IMR-90 (cell line): ENCODE data around the gene COX10. TPM values are rescaled to one million over a fixed set of nuclear protein-coding genes. Genes with fewer than 3 reads are reported as not detected.
"Not testable (repeated sequence)": the region's sequence is repeated elsewhere in the genome, so short reads cannot be mapped to it uniquely, and the experiment has no call there.

Source experiments
- ATAC-seq: fragments of 200-7000 bp; cut with Tn5 transposase; 2 replicates; pipeline ENCODE4 v1.9.1; 2020; ENCODE audit warnings: low read depth, mild to moderate bottlenecking, moderate library complexity
- BruUV-seq: library from RNA; stranded (reverse); fragments of 400-500 nt; replicated peaks from 2 replicates; lab custom pipeline; 2021; lab: Mats Ljungman, UMichigan
- CTCF ChIA-PET: fragments of 300-600 bp; formaldehyde crosslinking; extraction: SDS; loops from one replicate; lab custom pipeline; 2021; ENCODE audit warnings: antibody characterized with exemption; lab: Yijun Ruan, JAX
- POLR2A ChIA-PET: fragments of 300-600 bp; sonication (Branson Sonifier 250); formaldehyde crosslinking; loops from one replicate; lab custom pipeline; 2022; ENCODE audit warnings: antibody characterized with exemption; ENCODE audit not compliant: unreplicated experiment; lab: Charles Lee
- DNase-seq: peaks from one replicate; pipeline ENCODE4 v3.0.0; 2013
- H2AFZ ChIP-seq: replicated peaks from 2 replicates; pipeline ENCODE3; 2013; ENCODE audit warnings: low read length, mild to moderate bottlenecking; ENCODE audit not compliant: poor library complexity
- H2AK5ac ChIP-seq: 2 replicates; pipeline ENCODE4 v1.6.1; 2013; ENCODE audit warnings: low read depth, low read length, inconsistent platforms
- H2AK9ac ChIP-seq: replicated peaks from 2 replicates; pipeline ENCODE3; 2013; ENCODE audit warnings: mild to moderate bottlenecking, low read depth, low read length, moderate library complexity; ENCODE audit not compliant: poor library complexity
- H2BK120ac ChIP-seq: 2 replicates; pipeline ENCODE4 v1.6.1; 2013; ENCODE audit warnings: low read depth, low read length, inconsistent platforms
- H2BK15ac ChIP-seq: 3 replicates; pipeline ENCODE4 v1.6.1; 2013; ENCODE audit warnings: low read depth, low read length, inconsistent platforms
- H2BK20ac ChIP-seq: 2 replicates; pipeline ENCODE4 v1.6.1; 2013; ENCODE audit warnings: low read depth, mild to moderate bottlenecking, inconsistent platforms, low read length, moderate library complexity
- H2BK5ac ChIP-seq: 2 replicates; pipeline ENCODE4 v1.6.1; 2013; ENCODE audit warnings: mild to moderate bottlenecking, low read depth, low read length, inconsistent platforms; ENCODE audit not compliant: poor library complexity, severe bottlenecking
- H3K14ac ChIP-seq: replicated peaks from 2 replicates; pipeline ENCODE4 v1.6.1; 2013; ENCODE audit warnings: low read depth, low read length, inconsistent platforms
- H3K18ac ChIP-seq: 2 replicates; pipeline ENCODE4 v1.6.1; 2013; ENCODE audit warnings: low read depth, low read length, control low read depth
- H3K23ac ChIP-seq: 2 replicates; pipeline ENCODE4 v1.6.1; 2013; ENCODE audit warnings: low read depth, low read length, inconsistent platforms
- H3K27ac ChIP-seq: 2 replicates; pipeline ENCODE4 v1.5.1; 2013; ENCODE audit warnings: mild to moderate bottlenecking, control low read depth, low read length; ENCODE audit not compliant: insufficient read depth
- H3K27me3 ChIP-seq: 2 replicates; pipeline ENCODE4 v1.6.1; 2013; ENCODE audit warnings: low read length; ENCODE audit not compliant: control insufficient read depth, insufficient read depth
- H3K36me3 ChIP-seq: 2 replicates; pipeline ENCODE4 v1.6.1; 2013; ENCODE audit warnings: low read length, mixed read lengths; ENCODE audit not compliant: control insufficient read depth, insufficient read depth
- H3K4ac ChIP-seq: 2 replicates; pipeline ENCODE4 v1.6.1; 2013; ENCODE audit warnings: low read depth, low read length, inconsistent platforms
- H3K4me1 ChIP-seq: 2 replicates; pipeline ENCODE4 v1.6.1; 2013; ENCODE audit warnings: low read length, mixed read lengths; ENCODE audit not compliant: control insufficient read depth, insufficient read depth
- H3K4me2 ChIP-seq: 2 replicates; pipeline ENCODE4 v1.6.1; 2013; ENCODE audit warnings: low read depth, mild to moderate bottlenecking, control low read depth, low read length, moderate library complexity
- H3K4me3 ChIP-seq: 2 replicates; pipeline ENCODE4 v1.5.1; 2013; ENCODE audit warnings: low read depth, mild to moderate bottlenecking, control low read depth, low read length, moderate library complexity; ENCODE audit not compliant: insufficient read depth
- H3K56ac ChIP-seq: 2 replicates; pipeline ENCODE4 v1.6.1; 2013; ENCODE audit warnings: low read length, inconsistent platforms; ENCODE audit not compliant: insufficient read depth; ENCODE audit errors: extremely low read depth
- H3K79me1 ChIP-seq, 2 experiments: 2 replicates each; pipeline ENCODE4 v1.6.1; 2013; ENCODE audit warnings: low read length in 2 of 2, inconsistent platforms in 1 of 2, low read depth in 1 of 2
- H3K9ac ChIP-seq: 2 replicates; pipeline ENCODE4 v1.6.1; 2013; ENCODE audit warnings: low read depth, low read length, control low read depth
- H3K9me1 ChIP-seq: 2 replicates; pipeline ENCODE4 v1.6.1; 2013; ENCODE audit warnings: low read length, inconsistent platforms; ENCODE audit not compliant: insufficient read depth
- H3K9me3 ChIP-seq: 2 replicates; pipeline ENCODE4 v1.6.1; 2013; ENCODE audit warnings: low read length; ENCODE audit not compliant: control insufficient read depth, insufficient read depth
- H4K20me1 ChIP-seq: 2 replicates; pipeline ENCODE4 v1.6.1; 2013; ENCODE audit warnings: low read length, inconsistent platforms; ENCODE audit not compliant: insufficient read depth
- H4K5ac ChIP-seq: 2 replicates; pipeline ENCODE4 v1.6.1; 2013; ENCODE audit warnings: mild to moderate bottlenecking, low read depth, low read length, control low read depth
- H4K8ac ChIP-seq, 2 experiments: 2 replicates each; pipeline ENCODE4 v1.6.1; 2013; ENCODE audit warnings: low read depth in 2 of 2, low read length in 2 of 2, control low read depth in 1 of 2, inconsistent platforms in 1 of 2
- H4K91ac ChIP-seq: 2 replicates; pipeline ENCODE4 v1.6.1; 2013; ENCODE audit warnings: low read depth, low read length, inconsistent platforms; ENCODE audit not compliant: insufficient read depth
- WGBS, 2 experiments: methylation state at CpG; one replicate each; pipeline versions ENCODE4 v1.1.5 to v1.1.7; 2013; ENCODE audit warnings: missing lambda C conversion rate in 2 of 2; ENCODE audit not compliant: insufficient read length in 1 of 2; ENCODE audit errors: extremely low coverage in 2 of 2; 5-methylcytosine and 5-hydroxymethylcytosine counted together
- dilution Hi-C: fragments of 300-500 bp; cut with HindIII; formaldehyde crosslinking; loops from one replicate; pipeline ENCODE4 v1.14.3; 2018; ENCODE audit warnings: low sequenced_read_pairs; ENCODE audit not compliant: unreplicated experiment
- in situ Hi-C: fragments of 300-500 bp; cut with MboI; formaldehyde crosslinking; loops from 3 replicates; pipeline ENCODE4 v1.14.3; 2019; ENCODE audit warnings: low sequenced_read_pairs, inconsistent platforms, mixed read lengths
- intact Hi-C: fragments of 100-400 bp; cut with micrococcal nuclease; formaldehyde crosslinking; loops from 2 replicates; pipeline ENCODE4 v1.10.0; 2022
- polyA plus RNA-seq, 3 experiments: library from polyadenylated mRNA; depleted of rRNA; stranded (reverse); fragments of >200 nt; gene quantifications; 2 replicates each; pipeline ENCODE4 v1.2.3, GENCODE V29; 2012; ENCODE audit warnings: low replicate concordance in 1 of 3
- total RNA-seq: library from RNA; depleted of rRNA; stranded (reverse); fragments of >200 nt; gene quantifications from 2 replicates; pipeline ENCODE4 v1.2.3, GENCODE V29; 2012

The COX10 gene
- total and polyA plus RNA-seq, 2 of the 4 experiments (the other 2 are of a cell fraction), result 15.4 to 16.1 TPM

DNA sequence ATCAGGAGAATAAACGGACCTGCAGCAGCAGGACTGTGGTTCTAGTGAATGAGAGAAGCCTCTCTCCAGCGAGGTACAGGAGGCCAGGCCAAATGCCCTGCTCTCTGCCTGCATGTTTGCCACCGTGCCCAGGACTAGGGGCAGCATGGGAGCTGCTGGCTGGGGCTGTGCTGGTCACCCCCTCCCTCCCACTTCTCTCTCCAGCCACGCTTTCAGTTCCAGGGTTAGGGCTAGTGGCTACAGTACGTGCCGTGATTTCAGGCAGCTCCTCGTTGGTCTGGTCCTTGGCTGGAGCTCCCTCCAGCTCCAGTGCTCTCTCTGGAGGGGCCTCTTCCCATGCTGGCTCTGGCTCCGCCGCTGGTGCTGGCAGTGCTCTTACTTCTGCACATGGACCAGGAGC, 166.7 kb downstream of the COX10 start:
- H2AK5ac ChIP-seq, H3K9ac ChIP-seq, H3K18ac ChIP-seq, ATAC-seq, BruUV-seq, H3K79me1 ChIP-seq, H3K36me3 ChIP-seq, H3K9me1 ChIP-seq, H2BK5ac ChIP-seq, H3K27ac ChIP-seq, H3K4ac ChIP-seq, H4K91ac ChIP-seq, DNase-seq, H4K8ac ChIP-seq, H3K56ac ChIP-seq, H2AK9ac ChIP-seq, CTCF ChIA-PET, H4K20me1 ChIP-seq, H3K4me2 ChIP-seq, POLR2A ChIA-PET, H3K4me1 ChIP-seq, in situ Hi-C loops, H3K14ac ChIP-seq, H2BK20ac ChIP-seq, H4K5ac ChIP-seq, H2BK120ac ChIP-seq, H3K4me3 ChIP-seq, H3K23ac ChIP-seq, H2BK15ac ChIP-seq, intact Hi-C loops, H3K27me3 ChIP-seq, H2AFZ ChIP-seq, H3K9me3 ChIP-seq, dilution Hi-C loops: not testable (repeated sequence)
- WGBS, 2 experiments, result no CpG with 5 or more reads among the region's 9 CpGs

DNA sequence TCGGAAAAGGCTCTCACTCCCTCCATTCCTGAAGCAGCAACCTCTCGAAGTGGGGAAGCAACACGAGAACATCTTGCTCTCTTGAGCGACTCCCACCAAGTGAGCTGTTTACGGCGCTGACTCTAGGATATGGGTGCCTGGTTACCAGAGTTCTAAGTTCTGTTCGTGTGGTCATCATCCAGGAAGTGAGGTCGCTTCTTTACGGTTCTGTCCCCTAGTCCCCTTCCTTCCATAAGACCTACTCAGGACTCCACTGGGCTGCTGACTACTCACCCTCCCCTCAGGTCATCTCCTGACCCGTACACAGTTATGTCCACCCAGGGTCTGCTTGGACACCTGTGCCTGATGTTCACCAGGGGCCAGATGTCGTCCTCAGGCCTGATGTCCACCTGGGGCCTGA, 167.5 kb downstream of the COX10 start, which contains the start of gene CDRT15:
TSS of gene CDRT15 (minus strand) at position 101 of the 400 bp plus-strand sequence. CDS start at position 72, 29 bp downstream.
- H2AK9ac ChIP-seq, H3K79me1 ChIP-seq, H2BK20ac ChIP-seq, H3K14ac ChIP-seq, H4K8ac ChIP-seq, H3K4me2 ChIP-seq, H3K9me3 ChIP-seq, dilution Hi-C loops, intact Hi-C loops, DNase-seq, H2BK5ac ChIP-seq, H3K4me3 ChIP-seq, POLR2A ChIA-PET, H2AK5ac ChIP-seq, H3K36me3 ChIP-seq, H4K20me1 ChIP-seq, H3K23ac ChIP-seq, H3K9ac ChIP-seq, H2AFZ ChIP-seq, in situ Hi-C loops, H3K4me1 ChIP-seq, ATAC-seq, H3K27me3 ChIP-seq, H4K91ac ChIP-seq, H2BK120ac ChIP-seq, H3K4ac ChIP-seq, CTCF ChIA-PET, H3K18ac ChIP-seq, H3K9me1 ChIP-seq, H3K27ac ChIP-seq, H3K56ac ChIP-seq, H2BK15ac ChIP-seq, H4K5ac ChIP-seq, BruUV-seq: not testable (repeated sequence)
- no CpG with 5 or more reads among the region's 11 CpGs for WGBS, 2 experiments
